CD14-positive monocyte (primary cell): ENCODE results near the gene SDCBP2. TPM values are rescaled to one million over a fixed set of nuclear protein-coding genes. Genes with fewer than 3 reads are reported as not detected.

Experiments used
- DNase-seq, 3 donors: peaks; one replicate each; pipeline ENCODE4 v3.0.0-alpha.2; 2011 to 2022
- H2AFZ ChIP-seq: 2 replicates; pipeline ENCODE4 v1.6.0; 2012; ENCODE audit warnings: mild to moderate bottlenecking, low read depth, low read length, inconsistent platforms; ENCODE audit not compliant: insufficient read depth, poor library complexity, severe bottlenecking
- H3K27ac ChIP-seq, 2 donors: 1 replicate in 1 of 2; 2 replicates in 1 of 2; pipeline ENCODE4 v1.5.1; 2012 to 2013; ENCODE audit warnings: low read length in 2 of 2, control low read depth in 1 of 2, inconsistent platforms in 1 of 2, low read depth in 1 of 2, mild to moderate bottlenecking in 1 of 2
- H3K27me3 ChIP-seq, 2 donors: one replicate each; pipeline versions ENCODE4 v1.6.0 to v1.6.1; 2011 to 2013; ENCODE audit warnings: low read length in 2 of 2; ENCODE audit not compliant: control insufficient read depth in 2 of 2, insufficient read depth in 2 of 2
- H3K36me3 ChIP-seq, 2 donors: replicated peaks in 1 of 2; 1 replicate in 1 of 2; 2 replicates in 1 of 2; pipeline versions ENCODE4 v1.5.1 to v1.6.1; 2012 to 2013; ENCODE audit warnings: low read length in 2 of 2, control low read depth in 1 of 2, inconsistent platforms in 1 of 2, mild to moderate bottlenecking in 1 of 2; ENCODE audit not compliant: insufficient read depth in 2 of 2, control insufficient read depth in 1 of 2
- H3K4me1 ChIP-seq, 2 donors: 1 replicate in 1 of 2; 2 replicates in 1 of 2; pipeline versions ENCODE4 v1.5.1 to v1.6.1; 2012 to 2013; ENCODE audit warnings: low read length in 2 of 2, control low read depth in 1 of 2, inconsistent platforms in 1 of 2, mild to moderate bottlenecking in 1 of 2, moderate library complexity in 1 of 2; ENCODE audit not compliant: insufficient read depth in 2 of 2, control insufficient read depth in 1 of 2
- H3K4me2 ChIP-seq: replicated peaks from 2 replicates; pipeline ENCODE3; 2012; ENCODE audit warnings: low read length, moderate library complexity, mild to moderate bottlenecking; ENCODE audit not compliant: poor library complexity, severe bottlenecking; ENCODE audit errors: extremely low read depth
- H3K4me3 ChIP-seq, 3 experiments: fragments of 200-600 bp in 1 of 3; sonication (generic) in 1 of 3; replicated peaks in 1 of 3; 1 replicate in 2 of 3; 2 replicates in 1 of 3; pipeline ENCODE4 v1.5.1; 2011 to 2013; ENCODE audit warnings: low read length in 3 of 3, mild to moderate bottlenecking in 3 of 3, control low read depth in 2 of 3, low read depth in 2 of 3, inconsistent platforms in 1 of 3, moderate library complexity in 1 of 3
- H3K79me2 ChIP-seq: 2 replicates; pipeline ENCODE4 v1.6.0; 2012; ENCODE audit warnings: mild to moderate bottlenecking, control low read depth, inconsistent platforms, low read length, moderate library complexity; ENCODE audit not compliant: insufficient read depth
- H3K9ac ChIP-seq: 2 replicates; pipeline ENCODE4 v1.6.0; 2017; ENCODE audit warnings: low read length, mild to moderate bottlenecking; ENCODE audit not compliant: insufficient read depth, poor library complexity, severe bottlenecking
- H3K9me3 ChIP-seq, 2 donors: replicated peaks in 1 of 2; 1 replicate in 1 of 2; 2 replicates in 1 of 2; pipeline versions ENCODE4 v1.5.1 to v1.6.1; 2012 to 2013; ENCODE audit warnings: low read length in 2 of 2, control low read depth in 1 of 2; ENCODE audit not compliant: control insufficient read depth in 1 of 2, insufficient read depth in 1 of 2
- H4K20me1 ChIP-seq: 2 replicates; pipeline ENCODE4 v1.6.0; 2012; ENCODE audit warnings: mild to moderate bottlenecking, low read length, control low read depth, moderate library complexity; ENCODE audit not compliant: insufficient read depth
- H3K27ac Mint-ChIP-seq, 7 donors: one replicate each; pipeline ENCODE4 v1.8.0; 2020; ENCODE audit warnings: mild to moderate bottlenecking in 7 of 7, mixed read lengths in 7 of 7, moderate library complexity in 6 of 7, inconsistent platforms in 2 of 7
- H3K27me3 Mint-ChIP-seq, 3 donors: one replicate each; pipeline ENCODE4 v1.8.0; 2021 to 2022; ENCODE audit warnings: low read depth in 3 of 3, mild to moderate bottlenecking in 3 of 3, mixed read lengths in 3 of 3, moderate library complexity in 3 of 3, inconsistent platforms in 1 of 3
- H3K36me3 Mint-ChIP-seq, 2 donors: one replicate each; pipeline ENCODE4 v1.8.0; 2020; ENCODE audit warnings: mixed read lengths in 2 of 2, inconsistent platforms in 1 of 2, mild to moderate bottlenecking in 1 of 2
- H3K4me1 Mint-ChIP-seq: one replicate; pipeline ENCODE4 v1.8.0; 2020; ENCODE audit warnings: mild to moderate bottlenecking, mixed read lengths
- H3K4me3 Mint-ChIP-seq, 2 donors: one replicate each; pipeline ENCODE4 v1.8.0; 2020; ENCODE audit warnings: mild to moderate bottlenecking in 2 of 2, mixed read lengths in 2 of 2, moderate library complexity in 1 of 2
- H3K9me3 Mint-ChIP-seq, 7 donors: one replicate each; pipeline ENCODE4 v1.8.0; 2020 to 2022; ENCODE audit warnings: mixed read lengths in 7 of 7, mild to moderate bottlenecking in 6 of 7, moderate library complexity in 6 of 7, inconsistent platforms in 2 of 7
- CTCF ChIP-seq: fragments of 200-600 bp; IDR thresholded peaks from one replicate; pipeline ENCODE4 v1.8.0; 2022; ENCODE audit warnings: antibody characterized with exemption, mild to moderate bottlenecking
- WGBS: methylation state at CpG from one replicate; pipeline ENCODE4 v1.1.5; 2013; ENCODE audit warnings: missing lambda C conversion rate; ENCODE audit not compliant: insufficient coverage; 5-methylcytosine and 5-hydroxymethylcytosine counted together
- intact Hi-C, 2 donors: fragments of 100-400 bp; cut with micrococcal nuclease; formaldehyde crosslinking; loops; one replicate each; pipeline versions ENCODE4 v1.15.0 to v1.15.1; 2023
- polyA plus RNA-seq, 3 donors: library from polyadenylated mRNA; depleted of rRNA in 1 of 3; unstranded in 2 of 3; stranded (reverse) in 1 of 3; fragments of 300-500 nt in 2 of 3; fragments of >200 nt in 1 of 3; fragmentation: Illumina TruSeq in 2 of 3; gene quantifications; 1 replicate in 2 of 3; 2 replicates in 1 of 3; pipeline ENCODE4 v1.2.3, GENCODE V29; 2012 to 2021

The SDCBP2 gene
- polyA plus RNA-seq, 3 donors, result 0.69 to 1.0 (median 0.71) TPM

GRCh38 chr20:1334761-1335160, 5.8 kb upstream of the SDCBP2 start:
- Histone ChIP-seq H3K9me3 (no peaks in the 10 kb centered on the region), H3K4me2 (no peak overlapping the region), H2AFZ (no peak overlapping the region), H3K79me2 (peaks cover 13% of the 10 kb centered on the region), H3K27me3 (no peaks in the 10 kb centered on the region), H4K20me1 (peaks cover 41% of the 10 kb centered on the region), H3K9ac (no peak overlapping the region), H3K27ac (peak overlapping the region in 1 of 2 donors; percentile 20), H3K4me1 (peaks cover 14 to 18% of the 10 kb centered on the region in 2 donors), H3K36me3 (no peaks in the 10 kb centered on the region), H3K4me3 (peak overlapping the region in 1 of 3 experiments; percentile 32)
- peaks cover 0 to 9% (median 6%) of the 10 kb centered on the region in 3 donors for H3K27me3 Mint-ChIP-seq
- WGBS, result 33% methylated on average over 1 of the region's 3 CpGs
- peak overlapping the region in 5 of 7 donors; percentile 46 to 84 (median 54) for H3K27ac Mint-ChIP-seq
- TF ChIP-seq CTCF, result peak; percentile 34
- H3K4me3 Mint-ChIP-seq, result peak overlapping the region in 1 of 2 donors; percentile 56
- intact Hi-C loops, result loop anchor here in 1 of 2 donors (10.0 kb wide), 1 partner anchor 1130 kb away; no protein-coding TSS in a partner anchor
- H3K4me1 Mint-ChIP-seq, result peaks cover 28% of the 10 kb centered on the region
- peaks cover 0 to 2% (median 0%) of the 10 kb centered on the region in 7 donors for H3K9me3 Mint-ChIP-seq
- peaks cover 20 to 23% of the 10 kb centered on the region in 2 donors for H3K36me3 Mint-ChIP-seq
- DNase-seq, result peak; percentile 40 to 42 (median 40)

DNA sequence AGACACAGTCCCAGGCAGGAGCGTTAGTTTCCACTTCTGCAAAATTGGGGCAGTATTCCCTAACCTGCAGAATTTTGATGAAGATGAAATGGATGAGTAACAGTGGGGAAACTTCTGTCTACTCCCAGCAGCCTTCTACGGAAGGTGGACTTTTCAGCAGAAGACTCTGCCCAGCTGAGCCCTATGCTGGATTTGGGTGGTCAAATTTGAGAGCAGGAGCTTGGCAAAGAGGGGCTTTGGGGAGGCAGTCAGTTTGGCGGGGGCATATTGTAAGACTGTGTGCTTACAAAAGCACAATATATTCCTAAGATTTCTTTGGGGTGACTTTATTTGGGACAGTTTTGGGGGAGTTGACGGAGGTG, 5.4 kb upstream of the SDCBP2 start:
- Histone ChIP-seq H3K36me3 (no peaks in the 10 kb centered on the region), H3K9me3 (no peaks in the 10 kb centered on the region), H3K27me3 (no peaks in the 10 kb centered on the region), H3K4me1 (peaks cover 14 to 18% of the 10 kb centered on the region in 2 donors), H3K27ac (peak overlapping the region in 1 of 2 donors; percentile 20), H3K4me3 (no peak overlapping the region), H3K79me2 (peaks cover 15% of the 10 kb centered on the region), H3K9ac (no peak overlapping the region), H2AFZ (no peak overlapping the region), H4K20me1 (peaks cover 40% of the 10 kb centered on the region), H3K4me2 (no peak overlapping the region)
- no peak for DNase-seq
- no peak for TF ChIP-seq CTCF
- intact Hi-C loops, result loop anchor here in 1 of 2 donors (10.0 kb wide), 1 partner anchor 1130 kb away; no protein-coding TSS in a partner anchor
- Mint-ChIP-seq H3K4me1 (peaks cover 31% of the 10 kb centered on the region), H3K4me3 (no peak overlapping the region), H3K27me3 (peaks cover 0 to 9% (median 6%) of the 10 kb centered on the region in 3 donors), H3K9me3 (peaks cover 0 to 2% (median 0%) of the 10 kb centered on the region in 7 donors), H3K36me3 (peaks cover 23 to 27% of the 10 kb centered on the region in 2 donors), H3K27ac (peak overlapping the region in 5 of 7 donors; percentile 31 to 84 (median 46))
- WGBS, result 100% methylated on average over 1 of the region's 4 CpGs
